ENCODE results near the gene CMIP. TPM values are rescaled to one million over a fixed set of nuclear protein-coding genes. Genes with fewer than 3 reads are reported as not detected.

Gene CMIP
- total and polyA plus RNA-seq, 10 of the 15 experiments (the other 5 are each of a cell fraction or from before 2014, with no cell fraction given) = 1.2 to 43.2 (median 4.4) TPM

GRCh38 chr16:81421126-81421525 lies 23.5 kb upstream of the CMIP start (continued):
- no peak for TF ChIP-seq RB1 (IDR thresholded peaks at IDR 0.05; ENCODE audit: borderline replicate concordance)
- no peak for TF ChIP-seq PML (IDR thresholded peaks at IDR 0.05; ENCODE audit: low read length)
- no peak for TF ChIP-seq DPF2 (IDR thresholded peaks at IDR 0.05)
- TF ChIP-seq HDAC6 (IDR thresholded peaks at IDR 0.05; ENCODE audit: unreplicated experiment) = no peak
- no peak for TF ChIP-seq IRF3 (IDR thresholded peaks at IDR 0.05)
- TF ChIP-seq JUNB (IDR thresholded peaks at IDR 0.05) = no peak
- TF ChIP-seq, protein P1, sequence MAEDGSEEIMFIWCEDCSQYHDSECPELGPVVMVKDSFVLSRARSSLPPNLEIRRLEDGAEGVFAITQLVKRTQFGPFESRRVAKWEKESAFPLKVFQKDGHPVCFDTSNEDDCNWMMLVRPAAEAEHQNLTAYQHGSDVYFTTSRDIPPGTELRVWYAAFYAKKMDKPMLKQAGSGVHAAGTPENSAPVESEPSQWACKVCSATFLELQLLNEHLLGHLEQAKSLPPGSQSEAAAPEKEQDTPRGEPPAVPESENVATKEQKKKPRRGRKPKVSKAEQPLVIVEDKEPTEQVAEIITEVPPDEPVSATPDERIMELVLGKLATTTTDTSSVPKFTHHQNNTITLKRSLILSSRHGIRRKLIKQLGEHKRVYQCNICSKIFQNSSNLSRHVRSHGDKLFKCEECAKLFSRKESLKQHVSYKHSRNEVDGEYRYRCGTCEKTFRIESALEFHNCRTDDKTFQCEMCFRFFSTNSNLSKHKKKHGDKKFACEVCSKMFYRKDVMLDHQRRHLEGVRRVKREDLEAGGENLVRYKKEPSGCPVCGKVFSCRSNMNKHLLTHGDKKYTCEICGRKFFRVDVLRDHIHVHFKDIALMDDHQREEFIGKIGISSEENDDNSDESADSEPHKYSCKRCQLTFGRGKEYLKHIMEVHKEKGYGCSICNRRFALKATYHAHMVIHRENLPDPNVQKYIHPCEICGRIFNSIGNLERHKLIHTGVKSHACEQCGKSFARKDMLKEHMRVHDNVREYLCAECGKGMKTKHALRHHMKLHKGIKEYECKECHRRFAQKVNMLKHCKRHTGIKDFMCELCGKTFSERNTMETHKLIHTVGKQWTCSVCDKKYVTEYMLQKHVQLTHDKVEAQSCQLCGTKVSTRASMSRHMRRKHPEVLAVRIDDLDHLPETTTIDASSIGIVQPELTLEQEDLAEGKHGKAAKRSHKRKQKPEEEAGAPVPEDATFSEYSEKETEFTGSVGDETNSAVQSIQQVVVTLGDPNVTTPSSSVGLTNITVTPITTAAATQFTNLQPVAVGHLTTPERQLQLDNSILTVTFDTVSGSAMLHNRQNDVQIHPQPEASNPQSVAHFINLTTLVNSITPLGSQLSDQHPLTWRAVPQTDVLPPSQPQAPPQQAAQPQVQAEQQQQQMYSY (CRISPR knock-in tag; IDR thresholded peaks at IDR 0.05) = no peak
- no peak for TF ChIP-seq MEF2B (IDR thresholded peaks at IDR 0.05; ENCODE audit: partially characterized antibody, poor library complexity, severe bottlenecking)
- no peak for TF ChIP-seq HDAC2 (IDR thresholded peaks at IDR 0.05)

DNA sequence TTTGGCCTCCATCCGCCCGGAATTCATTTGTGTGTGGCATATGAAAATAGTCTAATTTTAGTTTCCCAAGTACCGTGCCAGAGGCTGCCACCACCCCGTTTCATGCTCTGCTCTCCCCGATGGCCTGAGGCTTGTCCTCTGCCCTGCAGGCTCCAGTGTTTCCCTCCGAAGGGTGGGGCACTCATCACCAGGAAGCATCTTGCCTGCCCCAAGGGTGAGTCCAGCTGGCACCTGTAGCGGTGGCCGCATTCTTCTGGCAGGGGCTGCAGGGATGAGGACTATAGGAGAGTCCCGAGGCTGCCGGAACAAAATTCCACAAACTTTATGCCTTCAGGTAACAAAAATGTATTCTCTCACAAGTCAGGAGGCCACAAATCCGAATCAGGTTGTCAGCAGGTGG lies 23.1 kb upstream of the CMIP start:
- H3K79me2 ChIP-seq (ENCODE audit: control insufficient read depth, insufficient read depth, low read length) = no peaks in the 10 kb centered on the region
- POLR2A ChIA-PET = no interaction called here
- in situ Hi-C loops (cut with MboI) = no loop called here
- TF ChIP-seq BCLAF1 (IDR thresholded peaks at IDR 0.05) (no peak), RUNX3 (IDR thresholded peaks at IDR 0.05; ENCODE audit: low read length) (no peak), BCL11A (IDR thresholded peaks at IDR 0.05; ENCODE audit: low read depth, low read length) (no peak), CHD2 (IDR thresholded peaks at IDR 0.05; ENCODE audit: borderline replicate concordance, low read depth, low read length) (no peak), NR2C2 (IDR thresholded peaks at IDR 0.05; ENCODE audit: borderline replicate concordance, control insufficient read depth, insufficient read length, low read depth) (no peak), BCL3 (IDR thresholded peaks at IDR 0.05; ENCODE audit: borderline replicate concordance, insufficient read depth, low read depth, low read length, poor library complexity, severe bottlenecking) (no peak)

More for the DNA sequence above, 23.1 kb upstream of the CMIP start:
- H2AFZ ChIP-seq (ENCODE audit: control insufficient read depth, low read depth, low read length) = no peak overlapping the region
- no peak overlapping the region for H3K9ac ChIP-seq (ENCODE audit: control insufficient read depth, insufficient read depth, low read length)
- H3K4me3 ChIP-seq = no peak overlapping the region
- intact Hi-C loops (cut with micrococcal nuclease; ENCODE audit: unreplicated experiment) = no loop called here
- no peaks in the 10 kb centered on the region for H3K27me3 ChIP-seq (replicated peaks in 1 of 2; ENCODE audit: control insufficient read depth in 2 of 2, insufficient read depth in 2 of 2, low read length in 1 of 2)
- ATAC-seq (no peak), FAIRE-seq (no peak), DNase-seq (ENCODE audit: low read depth, low spot score) (no peak)
- ChIA-PET SMC1A (ENCODE audit: uncharacterized antibody, unreplicated experiment) (no interaction called here), CTCF (no interaction called here), RAD21 (ENCODE audit: unreplicated experiment) (no interaction called here)
- H3K36me3 ChIP-seq (ENCODE audit: control insufficient read depth in 2 of 2, insufficient read depth in 2 of 2, low read length in 1 of 2) = no peaks in the 10 kb centered on the region
- no peak overlapping the region for H3K4me2 ChIP-seq (ENCODE audit: control insufficient read depth, insufficient read depth)
- WGBS (ENCODE audit: insufficient coverage, insufficient replicate concordance, low lambda C conversion rate, missing lambda C conversion rate) = 37% methylated on average over 11 of the region's 11 CpGs
- no TSS peak for BruUV-seq (replicated peaks)
- H4K20me1 ChIP-seq (ENCODE audit: control insufficient read depth, insufficient read depth) = no peaks in the 10 kb centered on the region
- H3K27ac ChIP-seq (ENCODE audit: control insufficient read depth, insufficient read depth) = no peak overlapping the region
- no peaks in the 10 kb centered on the region; the same call in 1 of the 3 replicates for H3K9me3 ChIP-seq (replicated peaks; ENCODE audit: control insufficient read depth, insufficient read depth, low read length)
- peaks cover 5% of the 10 kb centered on the region; the same call in 1 of the 2 replicates for H3K4me1 ChIP-seq (ENCODE audit: control insufficient read depth, insufficient read depth, low read length)

All from GM12878 (cell line).